GM18498 (cell line): Measurements from ENCODE around the gene RAP1B.

Experiments used
- ATAC-seq: cut with Tn5 transposase; IDR thresholded peaks from one replicate; pipeline ENCODE4 v1.9.1; 2021; ENCODE audit warnings: mild to moderate bottlenecking, moderate library complexity; ENCODE audit not compliant: unreplicated experiment

Gene RAP1B

GRCh38 chr12:68686595-68687521 lies 76.2 kb downstream of the RAP1B start, which contains the start of gene NUP107:
TSS of gene NUP107 (plus strand) at chr12:68686978. CDS start at chr12:68687066, 88 bp downstream.
- ATAC-seq, result peak; percentile 92

- no peak for ATAC-seq
Observed at GRCh38 chr12:68695454-68695853, 84.8 kb downstream of the RAP1B start.

- no peak for ATAC-seq
Observed at GRCh38 chr12:68699486-68699885, 88.8 kb downstream of the RAP1B start.
